Activated CD8-positive, alpha-beta memory T cell treated with anti-CD3 and anti-CD28 coated beads, Interleukin-2, amount 10 ng/mL, durations not matched to agents 7 days and 5 days (primary cell): ENCODE measurements around the gene ZMIZ1. TPM values are rescaled to one million over a fixed set of nuclear protein-coding genes. Genes with fewer than 3 reads are reported as not detected.

Experiments
- ATAC-seq: fragments of 150-1000 bp; cut with Tn5 transposase; one replicate; pipeline ENCODE4 v1.10.0; 2021; ENCODE audit warnings: moderate library complexity
- CTCF ChIA-PET: fragments of 350-600 bp; sonication (Branson Sonifier 250); formaldehyde crosslinking; loops from one replicate; lab custom pipeline; 2021; ENCODE audit warnings: antibody characterized with exemption; lab: Charles Lee
- DNase-seq: peaks from one replicate; pipeline ENCODE4 v3.0.0-alpha.2; 2020
- H3K27ac Mint-ChIP-seq: one replicate; pipeline ENCODE4 v1.8.0; 2021; ENCODE audit warnings: mild to moderate bottlenecking, mixed read lengths
- H3K27me3 Mint-ChIP-seq: one replicate; pipeline ENCODE4 v1.8.0; 2021; ENCODE audit warnings: mixed read lengths
- H3K36me3 Mint-ChIP-seq: one replicate; pipeline ENCODE4 v1.8.0; 2021; ENCODE audit warnings: mild to moderate bottlenecking, mixed read lengths
- H3K4me1 Mint-ChIP-seq: one replicate; pipeline ENCODE4 v1.8.0; 2021; ENCODE audit warnings: mixed read lengths
- H3K4me3 Mint-ChIP-seq: one replicate; pipeline ENCODE4 v1.8.0; 2021; ENCODE audit warnings: mild to moderate bottlenecking, moderate library complexity, mixed read lengths
- H3K9me3 Mint-ChIP-seq: one replicate; pipeline ENCODE4 v1.8.0; 2022; ENCODE audit warnings: low read depth, mixed read lengths
- total RNA-seq, 2 experiments: library from RNA; stranded (reverse); gene quantifications; one replicate each; pipeline ENCODE4 v1.2.3, GENCODE V29; 2021

The ZMIZ1 gene
- total RNA-seq, 2 experiments from 2014 or later = 52.7 to 71.5 TPM

DNA sequence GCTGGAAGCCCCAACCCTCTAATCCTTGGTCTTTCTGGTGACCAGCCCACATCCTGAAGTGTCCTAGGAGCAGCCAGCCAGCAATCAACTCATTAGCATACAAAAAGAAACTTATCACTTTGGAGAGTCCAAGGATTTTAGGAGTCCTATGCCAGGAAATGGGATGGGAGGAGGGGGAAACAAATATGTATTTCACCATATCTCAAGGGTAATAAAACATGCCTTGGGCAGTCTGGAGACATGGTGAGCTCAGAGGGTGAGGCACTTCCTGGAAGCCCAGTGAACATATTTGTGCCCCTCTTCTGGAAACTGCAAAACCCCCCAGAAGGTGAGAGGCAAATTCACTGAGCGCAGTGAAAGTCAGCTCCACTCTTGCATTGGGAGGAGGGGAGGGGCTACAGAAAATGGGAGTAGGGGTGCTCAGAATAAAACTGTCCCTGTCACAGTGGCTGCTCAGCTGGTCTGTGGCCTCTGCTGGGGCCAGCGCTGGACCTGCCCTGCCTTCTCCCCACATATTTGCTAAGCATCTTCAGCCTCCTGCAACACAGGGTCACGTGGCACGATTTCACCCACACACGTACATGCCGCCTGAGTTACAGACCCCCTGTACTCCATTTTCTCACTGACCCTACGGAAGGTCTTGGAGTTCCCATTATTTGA is 17.7 kb upstream of the ZMIZ1 start:
- Mint-ChIP-seq H3K27ac (no peak overlapping the region), H3K4me3 (no peak overlapping the region), H3K27me3 (no peaks in the 10 kb centered on the region), H3K9me3 (no peaks in the 10 kb centered on the region), H3K36me3 (no peaks in the 10 kb centered on the region), H3K4me1 (peaks cover 26% of the 10 kb centered on the region)
- CTCF ChIA-PET = interaction anchor here (0.9 kb wide), 1 partner anchor 8 kb away, joined by 4 read pairs; no protein-coding TSS in a partner anchor
- ATAC-seq = no peak
- no peak for DNase-seq

DNA sequence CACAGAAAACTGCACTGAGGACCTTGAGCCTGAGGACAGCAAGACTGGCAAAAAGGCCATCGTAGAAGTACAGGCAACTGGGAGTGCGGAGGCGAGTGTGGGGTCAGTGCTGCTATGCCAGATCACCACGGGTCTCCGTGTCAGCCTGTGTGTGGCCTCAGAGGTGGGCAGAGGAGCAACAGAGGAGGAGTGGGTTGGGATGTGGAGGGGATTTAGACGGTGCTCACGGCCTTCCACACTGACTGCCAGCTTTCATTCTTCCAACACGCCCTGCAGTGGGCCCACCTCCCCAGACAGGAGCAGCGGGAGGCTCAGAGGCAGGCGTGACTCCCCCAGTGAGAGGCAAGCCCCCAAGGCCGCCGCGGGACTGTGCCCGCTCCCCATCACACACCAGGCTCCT is 17.0 kb upstream of the ZMIZ1 start:
- H3K27ac Mint-ChIP-seq = no peak overlapping the region
- H3K9me3 Mint-ChIP-seq = no peaks in the 10 kb centered on the region
- no peak overlapping the region for H3K4me3 Mint-ChIP-seq
- H3K4me1 Mint-ChIP-seq = peaks cover 26% of the 10 kb centered on the region
- CTCF ChIA-PET = interaction anchor here (1.0 kb wide), 1 partner anchor 176 kb away, joined by 3 read pairs; no protein-coding TSS in a partner anchor
- no peaks in the 10 kb centered on the region for H3K36me3 Mint-ChIP-seq
- DNase-seq = no peak
- no peak for ATAC-seq
- no peaks in the 10 kb centered on the region for H3K27me3 Mint-ChIP-seq

GRCh38 chr10:79052291-79053080 is 16.3 kb upstream of the ZMIZ1 start:
- ATAC-seq (no peak), DNase-seq (no peak)
- Mint-ChIP-seq H3K27me3 (no peaks in the 10 kb centered on the region), H3K4me3 (no peak overlapping the region), H3K4me1 (peaks cover 23% of the 10 kb centered on the region), H3K27ac (no peak overlapping the region), H3K36me3 (no peaks in the 10 kb centered on the region), H3K9me3 (no peaks in the 10 kb centered on the region)
- CTCF ChIA-PET = interaction anchor here (1.0 kb wide), 1 partner anchor 176 kb away, joined by 3 read pairs; no protein-coding TSS in a partner anchor

GRCh38 chr10:79053081-79053434 is 15.7 kb upstream of the ZMIZ1 start:
- no peak overlapping the region for H3K27ac Mint-ChIP-seq
- peaks cover 18% of the 10 kb centered on the region for H3K4me1 Mint-ChIP-seq
- ATAC-seq = no peak
- no peak for DNase-seq
- no peaks in the 10 kb centered on the region for H3K27me3 Mint-ChIP-seq
- CTCF ChIA-PET = no interaction called here
- no peak overlapping the region for H3K4me3 Mint-ChIP-seq
- no peaks in the 10 kb centered on the region for H3K9me3 Mint-ChIP-seq
- no peaks in the 10 kb centered on the region for H3K36me3 Mint-ChIP-seq

GRCh38 chr10:79053481-79054202 is 15.1 kb upstream of the ZMIZ1 start:
- H3K9me3 Mint-ChIP-seq = no peaks in the 10 kb centered on the region
- H3K4me1 Mint-ChIP-seq = peaks cover 13% of the 10 kb centered on the region
- DNase-seq = no peak
- H3K36me3 Mint-ChIP-seq = no peaks in the 10 kb centered on the region
- H3K27me3 Mint-ChIP-seq = no peaks in the 10 kb centered on the region
- H3K27ac Mint-ChIP-seq = no peak overlapping the region
- CTCF ChIA-PET = no interaction called here
- no peak overlapping the region for H3K4me3 Mint-ChIP-seq
- no peak for ATAC-seq

GRCh38 chr10:79054203-79055099 is 14.3 kb upstream of the ZMIZ1 start:
- ATAC-seq = no peak
- H3K36me3 Mint-ChIP-seq = no peaks in the 10 kb centered on the region
- H3K4me3 Mint-ChIP-seq = no peak overlapping the region
- no peak for DNase-seq
- no peaks in the 10 kb centered on the region for H3K27me3 Mint-ChIP-seq
- no peak overlapping the region for H3K27ac Mint-ChIP-seq
- peaks cover 6% of the 10 kb centered on the region for H3K4me1 Mint-ChIP-seq
- CTCF ChIA-PET = no interaction called here
- no peaks in the 10 kb centered on the region for H3K9me3 Mint-ChIP-seq

- no peak overlapping the region for H3K27ac Mint-ChIP-seq
- H3K36me3 Mint-ChIP-seq = no peaks in the 10 kb centered on the region
- peaks cover 4% of the 10 kb centered on the region for H3K27me3 Mint-ChIP-seq
- CTCF ChIA-PET = no interaction called here
- no peak overlapping the region for H3K4me3 Mint-ChIP-seq
- DNase-seq (no peak), ATAC-seq (no peak)
- no peaks in the 10 kb centered on the region for H3K9me3 Mint-ChIP-seq
- H3K4me1 Mint-ChIP-seq = peaks cover 2% of the 10 kb centered on the region
These were observed 13.5 kb upstream of the ZMIZ1 start for GRCh38 chr10:79055100-79055782.

DNA sequence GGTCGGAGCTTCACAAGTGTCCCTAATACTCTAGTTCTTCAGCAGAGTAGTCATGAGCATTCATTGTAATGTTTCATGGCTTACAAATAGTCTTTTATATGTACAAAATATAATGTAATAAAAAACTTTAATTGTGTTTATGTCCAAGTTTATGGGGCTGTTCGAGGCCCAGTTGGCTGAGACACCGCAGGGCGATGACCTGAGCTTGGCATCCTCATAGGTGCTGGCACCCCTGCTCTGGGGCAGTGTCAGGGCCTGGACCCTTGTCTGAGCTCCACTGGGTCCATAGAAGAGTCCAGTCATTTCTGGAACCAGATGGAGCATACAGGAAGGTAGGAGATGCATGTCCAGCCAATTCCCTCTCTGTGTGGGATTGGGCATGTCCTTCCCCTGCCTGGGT is 12.9 kb upstream of the ZMIZ1 start:
- H3K27ac Mint-ChIP-seq = no peak overlapping the region
- no peaks in the 10 kb centered on the region for H3K36me3 Mint-ChIP-seq
- H3K9me3 Mint-ChIP-seq = no peaks in the 10 kb centered on the region
- no peak for ATAC-seq
- no peak overlapping the region for H3K4me3 Mint-ChIP-seq
- DNase-seq = no peak
- H3K4me1 Mint-ChIP-seq = no peaks in the 10 kb centered on the region
- H3K27me3 Mint-ChIP-seq = peaks cover 7% of the 10 kb centered on the region
- CTCF ChIA-PET = no interaction called here

GRCh38 chr10:79056361-79056735 is 12.4 kb upstream of the ZMIZ1 start:
- CTCF ChIA-PET = no interaction called here
- DNase-seq (no peak), ATAC-seq (no peak)
- Mint-ChIP-seq H3K4me1 (no peaks in the 10 kb centered on the region), H3K9me3 (no peaks in the 10 kb centered on the region), H3K27me3 (peaks cover 11% of the 10 kb centered on the region), H3K4me3 (no peak overlapping the region), H3K27ac (no peak overlapping the region), H3K36me3 (no peaks in the 10 kb centered on the region)

DNA sequence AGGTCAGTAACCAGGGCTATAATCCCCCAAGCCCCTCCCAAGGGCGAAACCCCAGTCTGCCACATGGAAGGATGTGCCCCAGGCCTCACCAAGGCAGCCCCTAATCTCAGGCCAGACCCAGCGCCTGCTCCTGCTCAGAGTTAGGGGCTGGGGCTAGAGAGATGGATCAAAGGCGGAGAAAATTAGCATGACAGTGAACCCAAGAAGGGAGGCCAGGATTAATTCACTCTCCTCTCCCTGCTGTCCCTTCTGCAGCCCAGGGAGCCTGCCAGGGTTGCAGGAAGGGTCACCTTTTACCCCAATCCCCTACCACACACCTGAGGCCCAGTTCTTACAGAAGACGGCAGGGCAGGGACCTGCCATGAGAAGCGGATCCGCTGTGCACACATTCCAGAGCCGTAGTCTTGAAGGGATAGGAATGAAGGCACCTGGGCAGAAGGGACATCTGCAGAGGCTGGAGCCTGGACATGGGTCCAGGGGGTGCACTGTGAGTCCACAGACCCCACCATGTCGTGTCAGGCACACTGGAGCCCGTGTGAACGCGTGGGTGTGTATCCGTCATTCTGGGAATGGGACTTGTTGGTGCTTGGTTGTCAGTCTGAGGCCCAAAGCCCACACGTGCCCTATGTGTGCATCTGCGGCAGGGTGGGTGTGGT is 11.9 kb upstream of the ZMIZ1 start:
- CTCF ChIA-PET = no interaction called here
- Mint-ChIP-seq H3K27ac (no peak overlapping the region), H3K36me3 (no peaks in the 10 kb centered on the region), H3K4me1 (no peaks in the 10 kb centered on the region), H3K27me3 (peaks cover 11% of the 10 kb centered on the region), H3K4me3 (no peak overlapping the region), H3K9me3 (no peaks in the 10 kb centered on the region)
- no peak for ATAC-seq
- no peak for DNase-seq

GRCh38 chr10:79057481-79058275 is 11.1 kb upstream of the ZMIZ1 start:
- Mint-ChIP-seq H3K27ac (no peak overlapping the region), H3K4me1 (peaks cover 1% of the 10 kb centered on the region), H3K4me3 (no peak overlapping the region), H3K27me3 (peaks cover 11% of the 10 kb centered on the region), H3K36me3 (no peaks in the 10 kb centered on the region), H3K9me3 (no peaks in the 10 kb centered on the region)
- CTCF ChIA-PET = no interaction called here
- DNase-seq (no peak), ATAC-seq (no peak)
